GM12878 (cell line): ENCODE results near the gene FAM216A. TPM values are rescaled to one million over a fixed set of nuclear protein-coding genes. Genes with fewer than 3 reads are reported as not detected.

Experiments used
- ATAC-seq: fragments of 200-7000 bp; cut with Tn5 transposase; 3 replicates; pipeline ENCODE4 v1.9.1; 2020; ENCODE audit warnings: mild to moderate bottlenecking, moderate library complexity
- BruUV-seq: library from RNA; stranded (reverse); fragments of 400-500 nt; replicated peaks from 2 replicates; lab custom pipeline; 2021; lab: Mats Ljungman, UMichigan
- CTCF ChIA-PET: fragments of 300-600 bp; sonication (Branson Sonifier 250); formaldehyde crosslinking; extraction: SDS; loops from one replicate; lab custom pipeline; 2021; ENCODE audit warnings: inconsistent platforms; lab: Yijun Ruan, JAX
- POLR2A ChIA-PET: fragments of 350-600 bp; formaldehyde crosslinking; extraction: SDS; loops from one replicate; lab custom pipeline; 2021; ENCODE audit warnings: inconsistent platforms; lab: Charles Lee
- RAD21 ChIA-PET: fragments of 300-600 bp; sonication (Branson Sonifier 250); formaldehyde crosslinking; loops from one replicate; lab custom pipeline; 2023; ENCODE audit warnings: antibody characterized with exemption; ENCODE audit not compliant: unreplicated experiment; lab: Charles Lee
- SMC1A ChIA-PET: fragments of 300-600 bp; sonication (Branson Sonifier 250); formaldehyde crosslinking; loops from one replicate; lab custom pipeline; 2023; ENCODE audit not compliant: unreplicated experiment, uncharacterized antibody; lab: Charles Lee
- DNase-seq: peaks from one replicate; pipeline ENCODE4 v3.0.0-alpha.2; 2011; ENCODE audit warnings: low read depth, low spot score
- FAIRE-seq: peaks from 3 replicates; lab custom pipeline; 2011; peaks lifted over from hg19 to GRCh38; lab: Jason Lieb, UNC
- H2AFZ ChIP-seq: 2 replicates; pipeline ENCODE4 v1.6.0; 2011; ENCODE audit warnings: low read depth, low read length, control low read depth; ENCODE audit not compliant: control insufficient read depth
- H3K27ac ChIP-seq: 2 replicates; pipeline ENCODE4 v1.5.1; 2011; ENCODE audit warnings: control low read depth; ENCODE audit not compliant: control insufficient read depth, insufficient read depth
- H3K27me3 ChIP-seq, 2 experiments: replicated peaks in 1 of 2; 2 replicates each; pipeline versions ENCODE4 v1.6.0 to v1.6.1; 2011; ENCODE audit warnings: low read length in 1 of 2; ENCODE audit not compliant: control insufficient read depth in 2 of 2, insufficient read depth in 2 of 2
- H3K36me3 ChIP-seq, 2 experiments: 2 replicates each; pipeline ENCODE4 v1.5.1; 2011; ENCODE audit warnings: low read length in 1 of 2; ENCODE audit not compliant: control insufficient read depth in 2 of 2, insufficient read depth in 2 of 2
- H3K4me1 ChIP-seq: 2 replicates; pipeline ENCODE4 v1.6.1; 2011; ENCODE audit warnings: mild to moderate bottlenecking, low read length, moderate library complexity, mixed read lengths; ENCODE audit not compliant: control insufficient read depth, insufficient read depth
- H3K4me2 ChIP-seq: 2 replicates; pipeline ENCODE4 v1.6.0; 2011; ENCODE audit warnings: control low read depth; ENCODE audit not compliant: control insufficient read depth, insufficient read depth
- H3K4me3 ChIP-seq: fragments of 200-600 bp; sonication (generic); 2 replicates; pipeline ENCODE4 v1.5.1; 2016
- H3K79me2 ChIP-seq: 2 replicates; pipeline ENCODE4 v1.6.0; 2011; ENCODE audit warnings: low read length; ENCODE audit not compliant: control insufficient read depth, insufficient read depth
- H3K9ac ChIP-seq: 2 replicates; pipeline ENCODE4 v1.8.0; 2011; ENCODE audit warnings: low read length, control low read depth, mixed read lengths; ENCODE audit not compliant: control insufficient read depth, insufficient read depth
- H3K9me3 ChIP-seq: replicated peaks from 3 replicates; pipeline ENCODE4 v1.5.1; 2011; ENCODE audit warnings: mild to moderate bottlenecking, low read length; ENCODE audit not compliant: control insufficient read depth, insufficient read depth
- H4K20me1 ChIP-seq: 2 replicates; pipeline ENCODE4 v1.6.0; 2011; ENCODE audit not compliant: control insufficient read depth, insufficient read depth
- BACH1 ChIP-seq: fragments of 450-650 bp; IDR thresholded peaks from 2 replicates; pipeline ENCODE4 v1.6.1; 2017; ENCODE audit warnings: mild to moderate bottlenecking, borderline replicate concordance
- BCL11A ChIP-seq: IDR thresholded peaks from 2 replicates; pipeline ENCODE4 v1.6.1; 2011; ENCODE audit warnings: low read depth, low read length
- EED ChIP-seq: sonication (generic); IDR thresholded peaks from 2 replicates; pipeline ENCODE4 v1.6.1; 2016; ENCODE audit warnings: antibody characterized with exemption, low read depth
- GATAD2B ChIP-seq: fragments of 450-650 bp; conservative IDR thresholded peaks from 2 replicates; pipeline ENCODE4 v1.6.1; 2017; ENCODE audit warnings: low read depth, mild to moderate bottlenecking, moderate library complexity
- HCFC1 ChIP-seq: fragments of 150-350 bp; IDR thresholded peaks from 2 replicates; pipeline ENCODE4 v1.6.1; 2014; ENCODE audit warnings: low read length
- HDAC6 ChIP-seq: fragments of 200-600 bp; sonication (generic); IDR thresholded peaks from one replicate; pipeline ENCODE4 v1.8.0; 2017; ENCODE audit warnings: antibody characterized with exemption; ENCODE audit not compliant: unreplicated experiment
- RAD51 ChIP-seq: fragments of 450-650 bp; IDR thresholded peaks from 2 replicates; pipeline ENCODE4 v1.6.1; 2016; ENCODE audit warnings: moderate library complexity, mild to moderate bottlenecking, inconsistent platforms
- SREBF2 ChIP-seq: IDR thresholded peaks from 2 replicates; pipeline ENCODE4 v1.6.1; 2012; ENCODE audit warnings: mild to moderate bottlenecking, low read length
- TAF1 ChIP-seq: IDR thresholded peaks from 2 replicates; pipeline ENCODE4 v1.6.1; 2011; ENCODE audit warnings: mild to moderate bottlenecking, low read depth, low read length, borderline replicate concordance
- ZNF622 ChIP-seq: fragments of 450-650 bp; IDR thresholded peaks from 2 replicates; pipeline ENCODE4 v1.6.1; 2017; ENCODE audit warnings: mild to moderate bottlenecking, inconsistent platforms
- WGBS: methylation state at CpG from one replicate; pipeline ENCODE4 v1.1.6; 2016; ENCODE audit warnings: low lambda C conversion rate; ENCODE audit not compliant: insufficient replicate concordance, insufficient coverage; ENCODE audit errors: missing lambda C conversion rate; 5-methylcytosine and 5-hydroxymethylcytosine counted together
- in situ Hi-C: fragments of 300-500 bp; cut with MboI; formaldehyde crosslinking; loops from 9 replicates; pipeline ENCODE4 v1.14.3; 2018; ENCODE audit warnings: mixed read lengths
- intact Hi-C: fragments of 100-400 bp; cut with micrococcal nuclease; formaldehyde crosslinking; loops from one replicate; pipeline ENCODE4 v1.14.2; 2022; ENCODE audit not compliant: unreplicated experiment
- polyA plus RNA-seq, 11 experiments: library from polyadenylated mRNA; depleted of rRNA in 4 of 11; unstranded in 6 of 11; stranded (reverse) in 5 of 11; fragments of >200 nt; fragmentation: Nextera tagmentation in 4 of 11; fragmentation: Illumina TruSeq in 1 of 11; extraction: Ambion mirVana in 4 of 11; extraction: Trizol in 1 of 11; gene quantifications; 1 replicate in 1 of 11; 2 replicates in 10 of 11; pipeline versions ENCODE4 v1.2.1 to v1.2.3, GENCODE V29; 2011 to 2016; ENCODE audit warnings: inconsistent platforms in 2 of 11, missing spikeins in 2 of 11, low read depth in 1 of 11
- total RNA-seq, 4 experiments: library from RNA; depleted of rRNA in 3 of 4; stranded (reverse); fragments of >200 nt in 3 of 4; fragmentation: Illumina TruSeq in 1 of 4; extraction: Trizol in 1 of 4; gene quantifications; 2 replicates each; pipeline versions ENCODE4 v1.2.1 to v1.2.3, GENCODE V29; 2013 to 2021
- TF ChIP-seq, protein P1 (sequence below): fragments of 450-650 bp; IDR thresholded peaks from 2 replicates; pipeline ENCODE4 v1.6.1; 2014; ENCODE audit warnings: mild to moderate bottlenecking
- TF ChIP-seq, protein P2 (sequence below): IDR thresholded peaks from 2 replicates; pipeline ENCODE4 v1.6.1; 2012; ENCODE audit warnings: improper control_type of control experiment, low read depth, low read length; ENCODE audit not compliant: insufficient replicate concordance

Gene FAM216A
- total and polyA plus RNA-seq, 10 of the 15 experiments (the other 5 are each of a cell fraction or from before 2014, with no cell fraction given) = 15.0 to 48.3 (median 35.0) TPM

DNA sequence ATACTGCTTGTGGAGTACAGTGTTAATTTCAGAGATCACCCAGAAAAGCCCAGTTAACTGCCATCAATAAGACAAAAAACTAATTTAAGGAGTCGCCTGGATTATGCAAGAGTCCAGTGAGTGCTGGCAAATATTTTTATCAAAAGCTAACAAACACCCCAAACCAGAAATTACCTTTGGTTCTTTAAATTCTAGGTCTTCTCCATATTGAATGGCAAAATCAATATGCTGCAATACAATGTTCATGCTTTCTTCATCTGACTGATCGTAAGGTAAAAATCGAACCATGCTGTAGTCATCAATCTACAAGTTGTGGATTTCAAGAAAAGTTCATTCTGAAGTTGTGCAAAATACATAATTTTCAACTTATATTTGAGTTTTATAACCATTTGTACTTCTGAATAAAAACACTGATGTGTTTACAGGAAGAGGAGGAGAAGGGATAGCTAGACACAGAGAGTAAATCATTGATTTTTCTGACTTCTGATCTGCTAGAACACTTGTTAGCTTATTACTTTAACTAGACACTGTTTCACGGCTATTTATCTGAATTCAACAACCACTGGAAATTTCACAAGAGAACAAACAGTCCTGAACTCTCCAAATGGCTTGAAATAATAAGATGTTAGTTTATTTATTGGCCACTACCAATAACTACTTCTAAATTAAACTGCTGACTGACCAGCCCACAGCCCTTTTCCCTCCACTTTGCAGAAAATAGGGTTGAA is 14.9 kb upstream of the FAM216A start:
- ChIA-PET RAD21 (interaction anchor here (0.5 to 10.2 kb wide), 5 partner anchors 15 to 429 kb away, joined by 3 to 180 read pairs (median 5); partner anchors contain the start of genes FAM216A, GPN3 and TCTN1), CTCF (interaction anchor here (0.9 to 10.9 kb wide), 7 partner anchors 15 to 148 kb away, joined by 3 to 237 read pairs (median 9); partner anchors contain the start of genes FAM216A, GPN3 and VPS29), POLR2A (interaction anchor here (0.6 to 1.8 kb wide), 3 partner anchors 15 to 34 kb away, joined by 4 to 14 read pairs (median 4); partner anchors contain the start of genes FAM216A and GPN3), SMC1A (interaction anchor here (0.6 to 8.0 kb wide), 7 partner anchors 14 to 149 kb away, joined by 3 to 152 read pairs (median 3); partner anchors contain the start of genes FAM216A and GPN3)
- in situ Hi-C loops = no loop called here
- TF ChIP-seq, protein P1, sequence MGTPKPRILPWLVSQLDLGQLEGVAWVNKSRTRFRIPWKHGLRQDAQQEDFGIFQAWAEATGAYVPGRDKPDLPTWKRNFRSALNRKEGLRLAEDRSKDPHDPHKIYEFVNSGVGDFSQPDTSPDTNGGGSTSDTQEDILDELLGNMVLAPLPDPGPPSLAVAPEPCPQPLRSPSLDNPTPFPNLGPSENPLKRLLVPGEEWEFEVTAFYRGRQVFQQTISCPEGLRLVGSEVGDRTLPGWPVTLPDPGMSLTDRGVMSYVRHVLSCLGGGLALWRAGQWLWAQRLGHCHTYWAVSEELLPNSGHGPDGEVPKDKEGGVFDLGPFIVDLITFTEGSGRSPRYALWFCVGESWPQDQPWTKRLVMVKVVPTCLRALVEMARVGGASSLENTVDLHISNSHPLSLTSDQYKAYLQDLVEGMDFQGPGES = no peak
- TF ChIP-seq EED = no peak
- TF ChIP-seq HDAC6 = no peak
- no peak for TF ChIP-seq BCL11A
- no peak for TF ChIP-seq RAD51
- TF ChIP-seq, protein P2, sequence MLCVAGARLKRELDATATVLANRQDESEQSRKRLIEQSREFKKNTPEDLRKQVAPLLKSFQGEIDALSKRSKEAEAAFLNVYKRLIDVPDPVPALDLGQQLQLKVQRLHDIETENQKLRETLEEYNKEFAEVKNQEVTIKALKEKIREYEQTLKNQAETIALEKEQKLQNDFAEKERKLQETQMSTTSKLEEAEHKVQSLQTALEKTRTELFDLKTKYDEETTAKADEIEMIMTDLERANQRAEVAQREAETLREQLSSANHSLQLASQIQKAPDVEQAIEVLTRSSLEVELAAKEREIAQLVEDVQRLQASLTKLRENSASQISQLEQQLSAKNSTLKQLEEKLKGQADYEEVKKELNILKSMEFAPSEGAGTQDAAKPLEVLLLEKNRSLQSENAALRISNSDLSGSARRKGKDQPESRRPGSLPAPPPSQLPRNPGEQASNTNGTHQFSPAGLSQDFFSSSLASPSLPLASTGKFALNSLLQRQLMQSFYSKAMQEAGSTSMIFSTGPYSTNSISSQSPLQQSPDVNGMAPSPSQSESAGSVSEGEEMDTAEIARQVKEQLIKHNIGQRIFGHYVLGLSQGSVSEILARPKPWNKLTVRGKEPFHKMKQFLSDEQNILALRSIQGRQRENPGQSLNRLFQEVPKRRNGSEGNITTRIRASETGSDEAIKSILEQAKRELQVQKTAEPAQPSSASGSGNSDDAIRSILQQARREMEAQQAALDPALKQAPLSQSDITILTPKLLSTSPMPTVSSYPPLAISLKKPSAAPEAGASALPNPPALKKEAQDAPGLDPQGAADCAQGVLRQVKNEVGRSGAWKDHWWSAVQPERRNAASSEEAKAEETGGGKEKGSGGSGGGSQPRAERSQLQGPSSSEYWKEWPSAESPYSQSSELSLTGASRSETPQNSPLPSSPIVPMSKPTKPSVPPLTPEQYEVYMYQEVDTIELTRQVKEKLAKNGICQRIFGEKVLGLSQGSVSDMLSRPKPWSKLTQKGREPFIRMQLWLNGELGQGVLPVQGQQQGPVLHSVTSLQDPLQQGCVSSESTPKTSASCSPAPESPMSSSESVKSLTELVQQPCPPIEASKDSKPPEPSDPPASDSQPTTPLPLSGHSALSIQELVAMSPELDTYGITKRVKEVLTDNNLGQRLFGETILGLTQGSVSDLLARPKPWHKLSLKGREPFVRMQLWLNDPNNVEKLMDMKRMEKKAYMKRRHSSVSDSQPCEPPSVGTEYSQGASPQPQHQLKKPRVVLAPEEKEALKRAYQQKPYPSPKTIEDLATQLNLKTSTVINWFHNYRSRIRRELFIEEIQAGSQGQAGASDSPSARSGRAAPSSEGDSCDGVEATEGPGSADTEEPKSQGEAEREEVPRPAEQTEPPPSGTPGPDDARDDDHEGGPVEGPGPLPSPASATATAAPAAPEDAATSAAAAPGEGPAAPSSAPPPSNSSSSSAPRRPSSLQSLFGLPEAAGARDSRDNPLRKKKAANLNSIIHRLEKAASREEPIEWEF = no peak
- no peak for TF ChIP-seq HCFC1
- TF ChIP-seq GATAD2B = no peak
- TF ChIP-seq ZNF622 = no peak
- TF ChIP-seq TAF1 = no peak
- TF ChIP-seq SREBF2 = no peak
- no peak for TF ChIP-seq BACH1
- Histone ChIP-seq H3K4me3 (no peak overlapping the region), H3K4me1 (peaks cover 21% of the 10 kb centered on the region), H3K27ac (no peak overlapping the region), H3K4me2 (no peak overlapping the region), H3K79me2 (peaks cover 14% of the 10 kb centered on the region), H3K9me3 (no peaks in the 10 kb centered on the region; the same call in 2 of the 3 replicates), H3K36me3 (peaks cover 3 to 7% of the 10 kb centered on the region in 2 experiments), H4K20me1 (no peaks in the 10 kb centered on the region), H3K9ac (no peak overlapping the region), H3K27me3 (no peaks in the 10 kb centered on the region), H2AFZ (no peak overlapping the region)
- DNase-seq (no peak), ATAC-seq (no peak), FAIRE-seq (no peak)
- intact Hi-C loops = loop anchor here (5.0 kb wide), 1 partner anchor 434 kb away; no protein-coding TSS in a partner anchor
- BruUV-seq = no TSS peak
- WGBS = 86% methylated on average over 4 of the region's 4 CpGs
